GM23338 (cell line): ENCODE data around the gene MYOM1. TPM values are rescaled to one million over a fixed set of nuclear protein-coding genes. Genes with fewer than 3 reads are reported as not detected.

ENCODE experiments used
- ATAC-seq: fragments of 200-7000 bp; cut with Tn5 transposase; 3 replicates; pipeline ENCODE4 v1.9.1; 2020
- DNase-seq: peaks from one replicate; pipeline ENCODE4 v3.0.0-alpha.2; 2015; ENCODE audit warnings: low spot score
- H2AFZ ChIP-seq: fragments of 200-600 bp; sonication (generic); 2 replicates; pipeline ENCODE4 v1.8.0; 2016; ENCODE audit warnings: antibody characterized with exemption, mild to moderate bottlenecking, moderate library complexity
- H3F3A ChIP-seq: fragments of 200-600 bp; sonication (generic); replicated peaks from 2 replicates; pipeline ENCODE4 v1.8.0; 2017; ENCODE audit warnings: antibody characterized with exemption, mixed run types, low read depth
- H3K27ac ChIP-seq: fragments of 200-600 bp; sonication (generic); 2 replicates; pipeline ENCODE4 v1.6.1; 2016; ENCODE audit warnings: low read depth
- H3K27me3 ChIP-seq: fragments of 200-600 bp; sonication (generic); 2 replicates; pipeline ENCODE4 v1.8.0; 2016; ENCODE audit warnings: mild to moderate bottlenecking, mixed run types, moderate library complexity; ENCODE audit not compliant: insufficient read depth
- H3K36me3 ChIP-seq: fragments of 200-600 bp; sonication (generic); 2 replicates; pipeline ENCODE4 v1.8.0; 2016; ENCODE audit warnings: mild to moderate bottlenecking; ENCODE audit not compliant: insufficient read depth
- H3K4me1 ChIP-seq: fragments of 200-600 bp; sonication (generic); 2 replicates; pipeline ENCODE4 v1.8.0; 2016; ENCODE audit warnings: mild to moderate bottlenecking, moderate library complexity; ENCODE audit not compliant: insufficient read depth
- H3K4me2 ChIP-seq: fragments of 200-600 bp; sonication (generic); 2 replicates; pipeline ENCODE4 v1.7.1; 2017; ENCODE audit warnings: mixed run types
- H3K4me3 ChIP-seq: fragments of 200-600 bp; sonication (generic); 2 replicates; pipeline ENCODE4 v1.6.1; 2016; ENCODE audit warnings: mixed run types
- H3K79me2 ChIP-seq: fragments of 200-600 bp; sonication (generic); replicated peaks from 2 replicates; pipeline ENCODE4 v1.8.0; 2017; ENCODE audit warnings: mild to moderate bottlenecking; ENCODE audit not compliant: insufficient read depth
- H3K9me2 ChIP-seq: fragments of 200-600 bp; sonication (generic); 2 replicates; pipeline ENCODE4 v1.8.0; 2017; ENCODE audit not compliant: insufficient read depth
- H4K20me1 ChIP-seq: fragments of 200-600 bp; sonication (generic); replicated peaks from 2 replicates; pipeline ENCODE4 v1.8.0; 2017; ENCODE audit warnings: mild to moderate bottlenecking; ENCODE audit not compliant: insufficient read depth
- H3K27ac Mint-ChIP-seq: 2 replicates; pipeline ENCODE4 v1.8.0; 2020; ENCODE audit warnings: inconsistent platforms, mild to moderate bottlenecking, moderate library complexity, mixed read lengths
- H3K27me3 Mint-ChIP-seq: 3 replicates; pipeline ENCODE4 v1.8.0; 2022; ENCODE audit warnings: low read depth, mild to moderate bottlenecking, moderate library complexity, mixed read lengths, inconsistent platforms; ENCODE audit not compliant: insufficient read depth, poor library complexity
- H3K36me3 Mint-ChIP-seq: 3 replicates; pipeline ENCODE4 v1.8.0; 2021; ENCODE audit warnings: low read depth, mild to moderate bottlenecking, inconsistent platforms, moderate library complexity, mixed read lengths
- H3K4me1 Mint-ChIP-seq: 3 replicates; pipeline ENCODE4 v1.8.0; 2020; ENCODE audit warnings: mild to moderate bottlenecking, inconsistent platforms, mixed read lengths
- H3K4me3 Mint-ChIP-seq: 3 replicates; pipeline ENCODE4 v1.8.0; 2021; ENCODE audit warnings: moderate library complexity, mild to moderate bottlenecking, inconsistent platforms, mixed read lengths
- H3K9me3 Mint-ChIP-seq: 3 replicates; pipeline ENCODE4 v1.8.0; 2020; ENCODE audit warnings: moderate library complexity, mild to moderate bottlenecking, inconsistent platforms, mixed read lengths
- CREB1 ChIP-seq: fragments of 250-450 bp; sonication (Bioruptor Pico); IDR thresholded peaks from 2 replicates; pipeline ENCODE4 v1.5.0; 2020; ENCODE audit warnings: low read depth, mild to moderate bottlenecking, moderate library complexity
- EZH2 ChIP-seq: fragments of 200-600 bp; sonication (generic); IDR thresholded peaks from one replicate; pipeline ENCODE4 v1.8.0; 2017; ENCODE audit warnings: antibody characterized with exemption, mild to moderate bottlenecking, low read depth; ENCODE audit not compliant: unreplicated experiment
- EZH2phosphoT487 ChIP-seq: fragments of 200-600 bp; sonication (generic); IDR thresholded peaks from one replicate; pipeline ENCODE4 v1.8.1; 2018; ENCODE audit warnings: antibody characterized with exemption; ENCODE audit not compliant: unreplicated experiment
- JUNB ChIP-seq: IDR thresholded peaks from one replicate; pipeline ENCODE4 v1.6.1; 2016; ENCODE audit warnings: antibody characterized with exemption; ENCODE audit not compliant: unreplicated experiment
- NANOG ChIP-seq: IDR thresholded peaks from 2 replicates; pipeline ENCODE4 v1.6.1; 2016; ENCODE audit warnings: antibody characterized with exemption, borderline replicate concordance
- POLR2AphosphoS5 ChIP-seq: IDR thresholded peaks from 2 replicates; pipeline ENCODE4 v1.6.1; 2016; ENCODE audit warnings: antibody characterized with exemption, low read depth
- STAT1 ChIP-seq: IDR thresholded peaks from one replicate; pipeline ENCODE4 v1.6.1; 2016; ENCODE audit warnings: antibody characterized with exemption; ENCODE audit not compliant: unreplicated experiment
- ZNF114 ChIP-seq: fragments of 250-450 bp; sonication (Bioruptor Pico); IDR thresholded peaks from 2 replicates; pipeline ENCODE4 v1.5.0; 2020; ENCODE audit warnings: mild to moderate bottlenecking, moderate library complexity
- ZNF331 ChIP-seq: fragments of 250-450 bp; sonication (Bioruptor Pico); IDR thresholded peaks from 2 replicates; pipeline ENCODE4 v1.5.0; 2020; ENCODE audit warnings: low read depth, mild to moderate bottlenecking, moderate library complexity
- polyA plus RNA-seq: library from polyadenylated mRNA; unstranded; fragments of >200 nt; fragmentation: Nextera tagmentation; extraction: Ambion mirVana; gene quantifications from 2 replicates; pipeline ENCODE4 v1.2.1, GENCODE V29; 2016
- total RNA-seq: library from RNA; depleted of rRNA; stranded (reverse); fragments of >200 nt; shearing (Covaris generic); gene quantifications from 2 replicates; pipeline ENCODE4 v1.2.3, GENCODE V29; 2014
- TF ChIP-seq, protein P1 (sequence below): IDR thresholded peaks from one replicate; pipeline ENCODE4 v1.6.1; 2018; ENCODE audit warnings: antibody characterized with exemption; ENCODE audit not compliant: unreplicated experiment
- TF ChIP-seq, protein P2 (sequence below): IDR thresholded peaks from 2 replicates; pipeline ENCODE4 v1.6.1; 2016; ENCODE audit warnings: antibody characterized with exemption
- TF ChIP-seq, protein P3 (sequence below), 2 experiments: fragments of 200-600 bp in 1 of 2; sonication (generic) in 1 of 2; conservative IDR thresholded peaks; 2 replicates each; pipeline versions ENCODE4 v1.5.1 to v1.6.1; 2016 to 2017; ENCODE audit warnings: antibody characterized with exemption in 2 of 2, low read depth in 2 of 2, mild to moderate bottlenecking in 2 of 2, moderate library complexity in 1 of 2
- TF ChIP-seq, protein P4 (sequence below): fragments of 250-450 bp; sonication (Bioruptor Pico); IDR thresholded peaks from 2 replicates; pipeline ENCODE4 v1.5.0; 2020; ENCODE audit warnings: mild to moderate bottlenecking, moderate library complexity

The MYOM1 gene
- total and polyA plus RNA-seq, 2 experiments from 2014 or later: 0.27 to 0.38 TPM

DNA sequence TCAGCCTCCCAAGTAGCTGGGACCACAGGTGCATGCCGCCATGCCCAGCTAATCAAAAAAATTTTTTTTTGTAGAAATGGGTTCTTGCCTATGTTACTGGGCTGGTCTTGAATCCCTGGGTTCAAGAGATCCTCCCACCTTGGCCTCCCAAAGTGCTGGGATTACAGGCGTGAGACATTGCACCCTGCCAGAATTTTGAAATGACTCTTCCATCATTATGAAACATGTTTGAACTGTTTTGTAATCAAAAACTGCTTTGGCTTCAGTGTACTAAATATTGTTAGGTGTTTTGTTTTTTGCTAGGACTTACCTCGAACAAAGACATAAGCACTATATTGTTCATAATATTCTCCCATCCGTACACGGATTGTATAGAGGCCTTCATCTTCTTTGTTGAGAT, 55.8 kb downstream of the MYOM1 start:
- ATAC-seq: no peak
- Mint-ChIP-seq H3K9me3 (no peaks in the 10 kb centered on the region), H3K36me3 (no peaks in the 10 kb centered on the region), H3K4me3 (no peak overlapping the region), H3K27me3 (peaks cover 1% of the 10 kb centered on the region), H3K27ac (no peak overlapping the region), H3K4me1 (no peaks in the 10 kb centered on the region)
- TF ChIP-seq ZNF114: no peak
- TF ChIP-seq, protein P1, sequence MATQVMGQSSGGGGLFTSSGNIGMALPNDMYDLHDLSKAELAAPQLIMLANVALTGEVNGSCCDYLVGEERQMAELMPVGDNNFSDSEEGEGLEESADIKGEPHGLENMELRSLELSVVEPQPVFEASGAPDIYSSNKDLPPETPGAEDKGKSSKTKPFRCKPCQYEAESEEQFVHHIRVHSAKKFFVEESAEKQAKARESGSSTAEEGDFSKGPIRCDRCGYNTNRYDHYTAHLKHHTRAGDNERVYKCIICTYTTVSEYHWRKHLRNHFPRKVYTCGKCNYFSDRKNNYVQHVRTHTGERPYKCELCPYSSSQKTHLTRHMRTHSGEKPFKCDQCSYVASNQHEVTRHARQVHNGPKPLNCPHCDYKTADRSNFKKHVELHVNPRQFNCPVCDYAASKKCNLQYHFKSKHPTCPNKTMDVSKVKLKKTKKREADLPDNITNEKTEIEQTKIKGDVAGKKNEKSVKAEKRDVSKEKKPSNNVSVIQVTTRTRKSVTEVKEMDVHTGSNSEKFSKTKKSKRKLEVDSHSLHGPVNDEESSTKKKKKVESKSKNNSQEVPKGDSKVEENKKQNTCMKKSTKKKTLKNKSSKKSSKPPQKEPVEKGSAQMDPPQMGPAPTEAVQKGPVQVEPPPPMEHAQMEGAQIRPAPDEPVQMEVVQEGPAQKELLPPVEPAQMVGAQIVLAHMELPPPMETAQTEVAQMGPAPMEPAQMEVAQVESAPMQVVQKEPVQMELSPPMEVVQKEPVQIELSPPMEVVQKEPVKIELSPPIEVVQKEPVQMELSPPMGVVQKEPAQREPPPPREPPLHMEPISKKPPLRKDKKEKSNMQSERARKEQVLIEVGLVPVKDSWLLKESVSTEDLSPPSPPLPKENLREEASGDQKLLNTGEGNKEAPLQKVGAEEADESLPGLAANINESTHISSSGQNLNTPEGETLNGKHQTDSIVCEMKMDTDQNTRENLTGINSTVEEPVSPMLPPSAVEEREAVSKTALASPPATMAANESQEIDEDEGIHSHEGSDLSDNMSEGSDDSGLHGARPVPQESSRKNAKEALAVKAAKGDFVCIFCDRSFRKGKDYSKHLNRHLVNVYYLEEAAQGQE: no peak
- no peak for TF ChIP-seq JUNB
- no peak for TF ChIP-seq EZH2
- no peak for TF ChIP-seq NANOG
- TF ChIP-seq, protein P2, sequence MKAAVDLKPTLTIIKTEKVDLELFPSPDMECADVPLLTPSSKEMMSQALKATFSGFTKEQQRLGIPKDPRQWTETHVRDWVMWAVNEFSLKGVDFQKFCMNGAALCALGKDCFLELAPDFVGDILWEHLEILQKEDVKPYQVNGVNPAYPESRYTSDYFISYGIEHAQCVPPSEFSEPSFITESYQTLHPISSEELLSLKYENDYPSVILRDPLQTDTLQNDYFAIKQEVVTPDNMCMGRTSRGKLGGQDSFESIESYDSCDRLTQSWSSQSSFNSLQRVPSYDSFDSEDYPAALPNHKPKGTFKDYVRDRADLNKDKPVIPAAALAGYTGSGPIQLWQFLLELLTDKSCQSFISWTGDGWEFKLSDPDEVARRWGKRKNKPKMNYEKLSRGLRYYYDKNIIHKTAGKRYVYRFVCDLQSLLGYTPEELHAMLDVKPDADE: no peak
- no peak for TF ChIP-seq CREB1 (CRISPR knock-in tag)
- no peak for TF ChIP-seq STAT1
- TF ChIP-seq, protein P3, sequence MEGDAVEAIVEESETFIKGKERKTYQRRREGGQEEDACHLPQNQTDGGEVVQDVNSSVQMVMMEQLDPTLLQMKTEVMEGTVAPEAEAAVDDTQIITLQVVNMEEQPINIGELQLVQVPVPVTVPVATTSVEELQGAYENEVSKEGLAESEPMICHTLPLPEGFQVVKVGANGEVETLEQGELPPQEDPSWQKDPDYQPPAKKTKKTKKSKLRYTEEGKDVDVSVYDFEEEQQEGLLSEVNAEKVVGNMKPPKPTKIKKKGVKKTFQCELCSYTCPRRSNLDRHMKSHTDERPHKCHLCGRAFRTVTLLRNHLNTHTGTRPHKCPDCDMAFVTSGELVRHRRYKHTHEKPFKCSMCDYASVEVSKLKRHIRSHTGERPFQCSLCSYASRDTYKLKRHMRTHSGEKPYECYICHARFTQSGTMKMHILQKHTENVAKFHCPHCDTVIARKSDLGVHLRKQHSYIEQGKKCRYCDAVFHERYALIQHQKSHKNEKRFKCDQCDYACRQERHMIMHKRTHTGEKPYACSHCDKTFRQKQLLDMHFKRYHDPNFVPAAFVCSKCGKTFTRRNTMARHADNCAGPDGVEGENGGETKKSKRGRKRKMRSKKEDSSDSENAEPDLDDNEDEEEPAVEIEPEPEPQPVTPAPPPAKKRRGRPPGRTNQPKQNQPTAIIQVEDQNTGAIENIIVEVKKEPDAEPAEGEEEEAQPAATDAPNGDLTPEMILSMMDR (conservative IDR thresholded peaks at IDR 0.05; ENCODE audit: low read depth in 2 of 2): no peak
- TF ChIP-seq, protein P4, sequence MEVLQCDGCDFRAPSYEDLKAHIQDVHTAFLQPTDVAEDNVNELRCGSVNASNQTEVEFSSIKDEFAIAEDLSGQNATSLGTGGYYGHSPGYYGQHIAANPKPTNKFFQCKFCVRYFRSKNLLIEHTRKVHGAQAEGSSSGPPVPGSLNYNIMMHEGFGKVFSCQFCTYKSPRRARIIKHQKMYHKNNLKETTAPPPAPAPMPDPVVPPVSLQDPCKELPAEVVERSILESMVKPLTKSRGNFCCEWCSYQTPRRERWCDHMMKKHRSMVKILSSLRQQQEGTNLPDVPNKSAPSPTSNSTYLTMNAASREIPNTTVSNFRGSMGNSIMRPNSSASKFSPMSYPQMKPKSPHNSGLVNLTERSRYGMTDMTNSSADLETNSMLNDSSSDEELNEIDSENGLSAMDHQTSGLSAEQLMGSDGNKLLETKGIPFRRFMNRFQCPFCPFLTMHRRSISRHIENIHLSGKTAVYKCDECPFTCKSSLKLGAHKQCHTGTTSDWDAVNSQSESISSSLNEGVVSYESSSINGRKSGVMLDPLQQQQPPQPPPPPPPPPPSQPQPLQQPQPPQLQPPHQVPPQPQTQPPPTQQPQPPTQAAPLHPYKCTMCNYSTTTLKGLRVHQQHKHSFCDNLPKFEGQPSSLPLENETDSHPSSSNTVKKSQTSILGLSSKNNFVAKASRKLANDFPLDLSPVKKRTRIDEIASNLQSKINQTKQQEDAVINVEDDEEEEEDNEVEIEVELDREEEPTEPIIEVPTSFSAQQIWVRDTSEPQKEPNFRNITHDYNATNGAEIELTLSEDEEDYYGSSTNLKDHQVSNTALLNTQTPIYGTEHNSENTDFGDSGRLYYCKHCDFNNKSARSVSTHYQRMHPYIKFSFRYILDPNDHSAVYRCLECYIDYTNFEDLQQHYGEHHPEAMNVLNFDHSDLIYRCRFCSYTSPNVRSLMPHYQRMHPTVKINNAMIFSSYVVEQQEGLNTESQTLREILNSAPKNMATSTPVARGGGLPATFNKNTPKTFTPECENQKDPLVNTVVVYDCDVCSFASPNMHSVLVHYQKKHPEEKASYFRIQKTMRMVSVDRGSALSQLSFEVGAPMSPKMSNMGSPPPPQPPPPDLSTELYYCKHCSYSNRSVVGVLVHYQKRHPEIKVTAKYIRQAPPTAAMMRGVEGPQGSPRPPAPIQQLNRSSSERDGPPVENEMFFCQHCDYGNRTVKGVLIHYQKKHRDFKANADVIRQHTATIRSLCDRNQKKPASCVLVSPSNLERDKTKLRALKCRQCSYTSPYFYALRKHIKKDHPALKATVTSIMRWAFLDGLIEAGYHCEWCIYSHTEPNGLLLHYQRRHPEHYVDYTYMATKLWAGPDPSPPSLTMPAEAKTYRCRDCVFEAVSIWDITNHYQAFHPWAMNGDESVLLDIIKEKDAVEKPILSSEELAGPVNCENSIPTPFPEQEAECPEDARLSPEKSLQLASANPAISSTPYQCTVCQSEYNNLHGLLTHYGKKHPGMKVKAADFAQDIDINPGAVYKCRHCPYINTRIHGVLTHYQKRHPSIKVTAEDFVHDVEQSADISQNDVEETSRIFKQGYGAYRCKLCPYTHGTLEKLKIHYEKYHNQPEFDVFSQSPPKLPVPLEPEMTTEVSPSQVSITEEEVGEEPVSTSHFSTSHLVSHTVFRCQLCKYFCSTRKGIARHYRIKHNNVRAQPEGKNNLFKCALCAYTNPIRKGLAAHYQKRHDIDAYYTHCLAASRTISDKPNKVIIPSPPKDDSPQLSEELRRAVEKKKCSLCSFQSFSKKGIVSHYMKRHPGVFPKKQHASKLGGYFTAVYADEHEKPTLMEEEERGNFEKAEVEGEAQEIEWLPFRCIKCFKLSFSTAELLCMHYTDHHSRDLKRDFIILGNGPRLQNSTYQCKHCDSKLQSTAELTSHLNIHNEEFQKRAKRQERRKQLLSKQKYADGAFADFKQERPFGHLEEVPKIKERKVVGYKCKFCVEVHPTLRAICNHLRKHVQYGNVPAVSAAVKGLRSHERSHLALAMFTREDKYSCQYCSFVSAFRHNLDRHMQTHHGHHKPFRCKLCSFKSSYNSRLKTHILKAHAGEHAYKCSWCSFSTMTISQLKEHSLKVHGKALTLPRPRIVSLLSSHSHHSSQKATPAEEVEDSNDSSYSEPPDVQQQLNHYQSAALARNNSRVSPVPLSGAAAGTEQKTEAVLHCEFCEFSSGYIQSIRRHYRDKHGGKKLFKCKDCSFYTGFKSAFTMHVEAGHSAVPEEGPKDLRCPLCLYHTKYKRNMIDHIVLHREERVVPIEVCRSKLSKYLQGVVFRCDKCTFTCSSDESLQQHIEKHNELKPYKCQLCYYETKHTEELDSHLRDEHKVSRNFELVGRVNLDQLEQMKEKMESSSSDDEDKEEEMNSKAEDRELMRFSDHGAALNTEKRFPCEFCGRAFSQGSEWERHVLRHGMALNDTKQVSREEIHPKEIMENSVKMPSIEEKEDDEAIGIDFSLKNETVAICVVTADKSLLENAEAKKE (CRISPR knock-in tag): no peak
- no peak for TF ChIP-seq EZH2phosphoT487
- TF ChIP-seq POLR2AphosphoS5: no peak
- no peak for TF ChIP-seq ZNF331 (CRISPR knock-in tag)
- Histone ChIP-seq H3K4me3 (no peak overlapping the region), H3K27me3 (no peaks in the 10 kb centered on the region), H3K36me3 (no peaks in the 10 kb centered on the region), H3K9me2 (no peaks in the 10 kb centered on the region), H3K4me1 (no peaks in the 10 kb centered on the region), H3F3A (no peaks in the 10 kb centered on the region), H4K20me1 (no peaks in the 10 kb centered on the region), H3K4me2 (no peak overlapping the region), H2AFZ (no peak overlapping the region), H3K27ac (no peak overlapping the region), H3K79me2 (no peaks in the 10 kb centered on the region)
- DNase-seq: no peak
